ENCODE results near the gene KRTAP10-7.

Gene KRTAP10-7

GRCh38 chr21:44649521-44650100 lies 49.2 kb downstream of the KRTAP10-7 start:
- H3K9me3 ChIP-seq (ENCODE audit: severe bottlenecking), result peaks cover 9% of the 10 kb centered on the region
- no peak for DNase-seq
- TF ChIP-seq CTCF (IDR thresholded peaks at IDR 0.05; ENCODE audit: low read depth, low read length), result no peak
- H3K27me3 ChIP-seq (ENCODE audit: insufficient read depth, low read depth, severe bottlenecking), result no peaks in the 10 kb centered on the region
- no peaks in the 10 kb centered on the region for H3K36me3 ChIP-seq
- no peak overlapping the region for H3K4me3 ChIP-seq (ENCODE audit: low read depth, low read length)
- no peak overlapping the region for H3K27ac ChIP-seq

- TF ChIP-seq CTCF (IDR thresholded peaks at IDR 0.05; ENCODE audit: low read depth, low read length), result no peak
- H3K27me3 ChIP-seq (ENCODE audit: insufficient read depth, low read depth, severe bottlenecking), result no peaks in the 10 kb centered on the region
- H3K36me3 ChIP-seq, result no peaks in the 10 kb centered on the region
- no peak for DNase-seq
- peaks cover 1% of the 10 kb centered on the region for H3K9me3 ChIP-seq (ENCODE audit: severe bottlenecking)
- H3K27ac ChIP-seq, result no peak overlapping the region
- no peak overlapping the region for H3K4me3 ChIP-seq (ENCODE audit: low read depth, low read length)
Observed at GRCh38 chr21:44650265-44650972, 50.0 kb downstream of the KRTAP10-7 start.

GRCh38 chr21:44650973-44651675 lies 50.7 kb downstream of the KRTAP10-7 start:
- TF ChIP-seq CTCF (IDR thresholded peaks at IDR 0.05; ENCODE audit: low read depth, low read length), result no peak
- Histone ChIP-seq H3K27me3 (ENCODE audit: insufficient read depth, low read depth, severe bottlenecking) (no peaks in the 10 kb centered on the region), H3K27ac (no peak overlapping the region), H3K9me3 (ENCODE audit: severe bottlenecking) (peaks cover 1% of the 10 kb centered on the region), H3K4me3 (ENCODE audit: low read depth, low read length) (no peak overlapping the region), H3K36me3 (no peaks in the 10 kb centered on the region)
- DNase-seq, result no peak
